ENCODE data around the gene NR6A1. TPM values are rescaled to one million over a fixed set of nuclear protein-coding genes. Genes with fewer than 3 reads are reported as not detected.

The NR6A1 gene
- total RNA-seq, 2 experiments from 2014 or later = not detected

GRCh38 chr9:124800306-124801259 is 29.5 kb upstream of the NR6A1 start:
- Mint-ChIP-seq H3K27me3 (peaks cover 17% of the 10 kb centered on the region), H3K36me3 (ENCODE audit: low read depth) (no peaks in the 10 kb centered on the region), H3K27ac (no peak overlapping the region), H3K4me3 (no peak overlapping the region), H3K9me3 (no peaks in the 10 kb centered on the region), H3K4me1 (ENCODE audit: low read depth) (no peaks in the 10 kb centered on the region)
- no peak for ATAC-seq (ENCODE audit: poor library complexity)
- Histone ChIP-seq H3K27me3 (ENCODE audit: control insufficient read depth in 1 of 2, insufficient read depth in 2 of 2, low read length in 2 of 2) (peaks cover 0 to 2% of the 10 kb centered on the region in 2 experiments), H3K9me3 (ENCODE audit: control insufficient read depth in 1 of 2, insufficient read depth in 1 of 2, low read length in 2 of 2) (no peaks in the 10 kb centered on the region), H3K27ac (ENCODE audit: low read depth in 1 of 2, low read length in 2 of 2) (no peak overlapping the region), H3K4me1 (ENCODE audit: insufficient read depth, low read length) (no peaks in the 10 kb centered on the region), H3K36me3 (ENCODE audit: insufficient read depth, low read length) (no peaks in the 10 kb centered on the region), H3K4me3 (ENCODE audit: low read length) (no peak overlapping the region)
- ChIA-PET CTCF (no interaction called here), POLR2A (no interaction called here)
- intact Hi-C loops (cut with DNase I, micrococcal nuclease) = no loop called here
- DNase-seq = peak in 3 of 14 experiments; percentile 7 to 46 (median 45)
- TF ChIP-seq, protein P1, sequence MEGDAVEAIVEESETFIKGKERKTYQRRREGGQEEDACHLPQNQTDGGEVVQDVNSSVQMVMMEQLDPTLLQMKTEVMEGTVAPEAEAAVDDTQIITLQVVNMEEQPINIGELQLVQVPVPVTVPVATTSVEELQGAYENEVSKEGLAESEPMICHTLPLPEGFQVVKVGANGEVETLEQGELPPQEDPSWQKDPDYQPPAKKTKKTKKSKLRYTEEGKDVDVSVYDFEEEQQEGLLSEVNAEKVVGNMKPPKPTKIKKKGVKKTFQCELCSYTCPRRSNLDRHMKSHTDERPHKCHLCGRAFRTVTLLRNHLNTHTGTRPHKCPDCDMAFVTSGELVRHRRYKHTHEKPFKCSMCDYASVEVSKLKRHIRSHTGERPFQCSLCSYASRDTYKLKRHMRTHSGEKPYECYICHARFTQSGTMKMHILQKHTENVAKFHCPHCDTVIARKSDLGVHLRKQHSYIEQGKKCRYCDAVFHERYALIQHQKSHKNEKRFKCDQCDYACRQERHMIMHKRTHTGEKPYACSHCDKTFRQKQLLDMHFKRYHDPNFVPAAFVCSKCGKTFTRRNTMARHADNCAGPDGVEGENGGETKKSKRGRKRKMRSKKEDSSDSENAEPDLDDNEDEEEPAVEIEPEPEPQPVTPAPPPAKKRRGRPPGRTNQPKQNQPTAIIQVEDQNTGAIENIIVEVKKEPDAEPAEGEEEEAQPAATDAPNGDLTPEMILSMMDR (IDR thresholded peaks at IDR 0.05) = no peak

DNA sequence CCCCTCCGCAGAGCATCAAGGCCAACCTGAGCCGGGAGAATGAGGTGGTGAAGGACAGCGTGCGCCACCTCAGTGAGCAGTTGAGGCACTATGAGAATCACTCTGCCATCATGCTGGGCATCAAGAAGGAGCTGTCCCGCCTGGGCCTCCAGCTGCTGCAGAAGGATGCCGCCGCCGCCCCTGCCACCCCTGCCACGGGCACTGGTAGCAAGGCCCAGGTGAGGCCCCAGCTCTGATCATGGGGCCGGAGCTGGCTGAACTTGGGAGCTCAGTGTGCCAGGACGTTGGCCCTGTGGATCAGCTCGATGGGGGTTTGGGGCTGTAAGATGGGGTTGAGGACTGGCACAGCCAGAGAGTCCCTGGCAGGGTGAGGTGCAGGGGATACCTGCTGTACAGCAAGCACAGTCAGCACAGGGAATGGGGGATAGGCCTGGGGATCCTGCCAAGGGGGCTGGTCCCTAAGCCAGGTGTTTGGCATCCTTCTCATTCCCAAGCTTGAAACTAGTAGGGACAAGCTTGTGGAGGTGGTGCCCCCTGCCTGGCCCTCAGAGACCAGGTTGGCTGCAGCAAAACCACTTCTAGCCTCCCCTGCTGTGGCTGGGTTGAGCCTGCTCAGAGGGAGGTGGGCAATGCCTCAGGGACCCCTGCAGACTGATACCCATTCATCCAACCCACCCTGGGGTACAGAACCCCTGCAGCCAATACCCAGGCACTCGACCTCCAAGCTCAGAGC is 28.3 kb upstream of the NR6A1 start:
- Mint-ChIP-seq H3K9me3 (no peaks in the 10 kb centered on the region), H3K27ac (no peak overlapping the region), H3K27me3 (peaks cover 13% of the 10 kb centered on the region), H3K36me3 (ENCODE audit: low read depth) (no peaks in the 10 kb centered on the region), H3K4me3 (no peak overlapping the region), H3K4me1 (ENCODE audit: low read depth) (no peaks in the 10 kb centered on the region)
- CTCF ChIA-PET = no interaction called here
- H3K27ac ChIP-seq (ENCODE audit: low read depth in 1 of 2, low read length in 2 of 2) = no peak overlapping the region
- H3K4me1 ChIP-seq (ENCODE audit: insufficient read depth, low read length) = no peaks in the 10 kb centered on the region
- H3K36me3 ChIP-seq (ENCODE audit: insufficient read depth, low read length) = no peaks in the 10 kb centered on the region
- TF ChIP-seq, protein P1 (IDR thresholded peaks at IDR 0.05) = no peak
- DNase-seq (no peak), ATAC-seq (ENCODE audit: poor library complexity) (no peak)
- POLR2A ChIA-PET = no interaction called here
- H3K27me3 ChIP-seq (ENCODE audit: control insufficient read depth in 1 of 2, insufficient read depth in 2 of 2, low read length in 2 of 2) = peaks cover 0 to 2% of the 10 kb centered on the region in 2 experiments
- no peaks in the 10 kb centered on the region for H3K9me3 ChIP-seq (ENCODE audit: control insufficient read depth in 1 of 2, insufficient read depth in 1 of 2, low read length in 2 of 2)
- no peak overlapping the region for H3K4me3 ChIP-seq (ENCODE audit: low read length)
- intact Hi-C loops (cut with DNase I, micrococcal nuclease) = no loop called here

- ATAC-seq (ENCODE audit: poor library complexity) = no peak
- H3K27me3 Mint-ChIP-seq = peaks cover 21% of the 10 kb centered on the region
Observed at GRCh38 chr9:124797343-124798103, 26.4 kb upstream of the NR6A1 start.

More at GRCh38 chr9:124797343-124798103, 26.4 kb upstream of the NR6A1 start:
- no peaks in the 10 kb centered on the region for H3K4me1 Mint-ChIP-seq (ENCODE audit: low read depth)
- Histone ChIP-seq H3K4me1 (ENCODE audit: insufficient read depth, low read length) (no peaks in the 10 kb centered on the region), H3K27ac (ENCODE audit: low read depth in 1 of 2, low read length in 2 of 2) (no peak overlapping the region), H3K36me3 (ENCODE audit: insufficient read depth, low read length) (no peaks in the 10 kb centered on the region), H3K9me3 (ENCODE audit: control insufficient read depth in 1 of 2, insufficient read depth in 1 of 2, low read length in 2 of 2) (no peaks in the 10 kb centered on the region), H3K27me3 (ENCODE audit: control insufficient read depth in 1 of 2, insufficient read depth in 2 of 2, low read length in 2 of 2) (peaks cover 0 to 2% of the 10 kb centered on the region in 2 experiments), H3K4me3 (ENCODE audit: low read length) (no peak overlapping the region)
- no peak overlapping the region for H3K4me3 Mint-ChIP-seq
- CTCF ChIA-PET = interaction anchor here (1.2 kb wide), 1 partner anchor 56 kb away, joined by 3 read pairs; the partner anchor contains the start of gene WDR38
- no peaks in the 10 kb centered on the region for H3K36me3 Mint-ChIP-seq (ENCODE audit: low read depth)
- no peaks in the 10 kb centered on the region for H3K9me3 Mint-ChIP-seq
- H3K27ac Mint-ChIP-seq = no peak overlapping the region
- TF ChIP-seq, protein P1 (IDR thresholded peaks at IDR 0.05) = no peak
- intact Hi-C loops (cut with DNase I, micrococcal nuclease) = no loop called here
- POLR2A ChIA-PET = no interaction called here
- DNase-seq = no peak
